HG03521 (cell line): ENCODE data around the gene DOCK2.
"Not testable (repeated sequence)": the region's sequence is repeated elsewhere in the genome, so short reads cannot be mapped to it uniquely, and the experiment has no call there.

Experiments used
- ATAC-seq: cut with Tn5 transposase; IDR thresholded peaks from one replicate; pipeline ENCODE4 v1.9.1; 2021; ENCODE audit warnings: mild to moderate bottlenecking, moderate library complexity; ENCODE audit not compliant: unreplicated experiment

Gene DOCK2

DNA sequence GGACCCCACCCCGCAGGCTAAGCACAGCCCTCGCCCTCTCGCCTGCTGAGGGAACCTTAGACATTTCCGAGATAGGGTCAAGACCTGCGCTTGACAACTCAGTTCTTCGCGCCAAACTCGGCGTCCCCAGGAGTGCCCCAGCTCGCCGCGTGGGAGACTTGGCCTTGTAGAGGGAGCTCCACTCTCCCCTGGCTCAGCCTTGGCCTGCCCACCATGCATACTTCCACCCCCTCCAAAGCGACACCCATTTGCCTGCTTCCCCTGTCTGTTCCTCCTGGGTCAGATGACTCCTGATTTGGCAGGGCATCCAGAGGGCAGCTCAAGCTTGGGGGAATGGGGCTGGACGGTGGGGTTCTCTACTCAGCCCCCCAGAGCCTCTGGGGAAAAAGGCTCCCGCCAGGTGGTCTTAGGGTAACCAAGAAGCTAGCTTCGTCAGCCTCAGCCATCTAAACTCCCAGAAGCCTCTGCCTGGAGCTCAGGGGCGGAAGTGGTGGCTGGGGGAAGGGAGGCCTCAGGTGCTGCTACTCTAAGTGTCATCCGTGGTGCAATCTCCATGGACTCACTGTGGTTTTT lies 560 bp downstream of the DOCK2 start:
- peak; percentile 43 for ATAC-seq

DNA sequence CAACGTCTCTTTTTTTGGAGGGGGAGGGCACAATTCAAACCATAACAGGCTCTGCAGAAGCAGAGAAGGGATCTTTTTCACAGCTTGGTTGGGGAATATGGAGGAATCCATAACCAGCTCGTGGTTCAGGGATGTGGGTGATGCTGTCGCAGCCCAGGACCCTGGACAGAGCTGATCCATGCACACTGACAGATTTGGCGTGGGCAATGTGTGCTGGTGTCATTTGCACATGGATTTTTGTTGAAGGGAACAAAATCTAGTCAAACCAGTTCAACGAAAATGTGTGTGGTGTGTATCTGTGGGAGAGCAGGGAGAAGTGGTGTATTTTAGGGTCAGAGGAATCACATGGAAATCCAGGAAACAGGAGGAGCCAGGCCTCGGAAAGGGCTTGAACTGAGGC lies 4.2 kb downstream of the DOCK2 start:
- ATAC-seq, result no peak

GRCh38 chr5:169646856-169647255 lies 9.8 kb downstream of the DOCK2 start:
- no peak for ATAC-seq

DNA sequence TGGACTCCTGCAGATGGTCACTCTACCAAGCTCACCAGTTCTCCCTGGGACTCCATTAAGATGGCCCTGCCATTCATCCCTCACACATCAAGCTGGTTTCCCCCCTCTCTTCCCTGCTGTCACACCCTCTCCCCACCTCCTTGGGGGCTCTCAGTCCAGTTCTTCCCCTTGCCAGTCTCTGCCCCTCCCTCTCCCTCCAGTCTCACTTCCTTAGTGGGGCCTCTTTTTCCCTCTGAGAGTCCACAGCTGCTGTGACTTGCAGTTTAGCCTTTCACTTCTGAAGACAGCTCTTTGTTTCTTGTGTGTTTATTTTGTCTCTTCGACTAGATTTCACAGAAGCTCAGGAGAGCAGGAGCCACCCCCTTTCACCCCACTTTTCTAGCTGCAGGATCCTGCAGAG lies 10.5 kb downstream of the DOCK2 start:
- peak; percentile 32 for ATAC-seq

DNA sequence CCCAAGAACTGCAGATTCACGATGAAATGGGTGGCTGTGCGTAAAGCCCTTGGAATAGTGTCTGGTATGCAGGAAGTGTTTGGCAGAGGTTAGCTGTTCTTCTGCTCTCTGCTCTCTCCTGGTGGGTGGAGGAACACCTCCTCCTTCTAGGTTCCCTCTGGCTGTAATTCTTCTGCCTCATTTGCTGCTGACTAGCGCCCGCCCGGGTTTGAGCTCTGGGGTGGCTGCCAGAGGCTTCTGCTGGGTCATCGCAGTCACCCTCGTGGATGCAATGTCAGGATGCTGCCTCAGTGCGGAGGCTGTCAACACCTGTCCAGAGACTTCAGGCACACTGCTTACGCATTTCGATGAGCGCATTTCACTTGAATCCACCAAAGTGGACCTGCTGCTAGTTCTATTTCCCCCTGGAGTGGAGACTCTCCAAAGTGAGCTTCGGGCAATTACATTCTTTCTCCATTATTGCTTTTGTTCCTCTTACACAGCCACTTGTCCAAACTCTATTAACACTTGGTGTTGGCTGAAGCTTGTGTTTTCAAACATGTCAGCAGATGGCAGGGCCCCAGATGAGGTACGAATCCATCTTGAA lies 11.7 kb downstream of the DOCK2 start:
- ATAC-seq, result no peak

DNA sequence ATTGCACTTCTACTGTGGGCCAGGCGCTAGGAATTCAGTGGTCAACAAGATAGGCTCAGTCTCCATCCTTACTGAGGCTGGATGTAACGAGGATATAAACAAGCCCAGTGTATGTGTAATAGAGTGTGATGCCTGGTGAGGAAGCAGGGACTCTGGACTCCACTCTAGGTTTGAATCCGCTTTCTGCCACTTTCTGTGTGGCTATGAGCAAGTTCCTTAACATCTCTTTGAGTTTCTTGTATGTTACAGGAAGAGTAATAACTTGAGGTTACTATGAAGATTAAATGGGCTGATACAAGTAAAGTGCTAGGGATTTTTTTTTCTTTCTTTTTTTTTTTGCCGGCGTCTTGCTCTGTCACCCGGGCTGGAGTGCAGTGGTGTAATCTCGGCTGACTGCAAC lies 12.4 kb downstream of the DOCK2 start:
- ATAC-seq, result no peak

DNA sequence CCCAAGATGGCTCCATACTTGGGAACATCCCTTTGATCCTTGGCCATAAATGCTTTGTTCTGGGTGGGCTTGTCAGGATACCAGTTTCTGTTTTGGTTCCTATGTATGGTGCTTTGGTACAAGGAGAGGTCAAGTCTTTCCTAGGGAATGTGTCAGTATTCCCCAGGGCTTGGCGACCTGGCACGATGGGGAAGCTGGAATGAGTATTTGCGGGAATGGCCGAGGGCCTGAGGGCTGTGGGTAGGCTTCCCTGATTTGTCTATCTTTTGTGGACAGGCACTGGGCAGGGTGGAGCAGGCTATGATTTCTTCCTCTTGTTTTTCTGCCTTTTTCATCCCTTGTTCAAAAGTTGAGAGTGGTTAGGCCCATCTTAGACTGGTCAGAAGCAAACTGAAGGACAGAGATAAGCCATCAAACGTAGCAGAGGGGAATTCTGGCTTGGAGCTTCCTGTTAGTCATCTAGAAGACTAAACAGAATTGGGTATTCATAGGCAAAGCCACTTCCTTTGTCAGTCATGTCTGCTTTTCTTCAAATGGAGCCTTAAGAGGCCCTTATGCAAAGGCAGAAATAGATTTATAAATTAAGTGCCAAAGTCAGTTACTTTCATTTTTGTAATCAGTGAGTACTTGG lies 13.7 kb downstream of the DOCK2 start:
- ATAC-seq, result peak; percentile 28

GRCh38 chr5:169651526-169651925 lies 14.5 kb downstream of the DOCK2 start:
- ATAC-seq, result no peak

GRCh38 chr5:169652057-169652456 lies 15.0 kb downstream of the DOCK2 start:
- ATAC-seq, result no peak

DNA sequence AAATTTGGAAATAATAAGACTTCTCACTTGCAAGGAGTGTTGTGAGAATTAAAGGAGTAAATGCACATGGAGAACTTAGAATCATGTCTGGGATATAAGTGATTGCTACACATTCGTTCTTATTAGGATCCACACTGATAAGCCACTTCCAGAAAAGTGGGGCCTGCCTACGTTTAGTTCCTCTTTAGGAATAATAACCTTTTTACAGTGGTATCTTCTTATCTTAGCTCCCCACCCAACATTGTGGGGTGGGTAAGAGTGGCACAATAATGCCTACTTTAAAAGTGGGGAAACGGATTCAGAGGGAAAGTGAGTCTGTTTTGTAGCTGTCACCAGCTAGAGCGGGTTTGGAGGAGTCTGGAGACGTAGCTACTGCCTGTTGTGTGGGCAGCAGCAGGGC lies 16.0 kb downstream of the DOCK2 start:
- no peak for ATAC-seq

DNA sequence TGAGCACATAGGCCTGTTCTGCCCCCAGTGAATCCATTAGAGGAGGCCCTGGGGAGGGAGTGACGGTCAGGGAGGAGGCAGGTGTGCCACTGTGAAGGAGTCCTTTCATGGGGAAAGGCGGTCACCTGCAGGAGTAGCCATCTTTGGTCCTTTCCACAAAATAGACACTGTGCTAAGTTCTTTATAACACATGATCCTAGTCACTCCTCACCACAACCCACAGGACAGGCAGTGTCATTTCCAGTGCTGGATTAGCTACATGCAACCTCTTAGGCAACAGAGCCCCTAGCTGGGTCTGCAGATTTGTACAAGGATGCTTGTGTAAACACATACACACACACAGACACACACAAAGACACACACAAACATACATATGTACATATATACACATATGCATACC lies 18.3 kb downstream of the DOCK2 start:
- ATAC-seq, result no peak

DNA sequence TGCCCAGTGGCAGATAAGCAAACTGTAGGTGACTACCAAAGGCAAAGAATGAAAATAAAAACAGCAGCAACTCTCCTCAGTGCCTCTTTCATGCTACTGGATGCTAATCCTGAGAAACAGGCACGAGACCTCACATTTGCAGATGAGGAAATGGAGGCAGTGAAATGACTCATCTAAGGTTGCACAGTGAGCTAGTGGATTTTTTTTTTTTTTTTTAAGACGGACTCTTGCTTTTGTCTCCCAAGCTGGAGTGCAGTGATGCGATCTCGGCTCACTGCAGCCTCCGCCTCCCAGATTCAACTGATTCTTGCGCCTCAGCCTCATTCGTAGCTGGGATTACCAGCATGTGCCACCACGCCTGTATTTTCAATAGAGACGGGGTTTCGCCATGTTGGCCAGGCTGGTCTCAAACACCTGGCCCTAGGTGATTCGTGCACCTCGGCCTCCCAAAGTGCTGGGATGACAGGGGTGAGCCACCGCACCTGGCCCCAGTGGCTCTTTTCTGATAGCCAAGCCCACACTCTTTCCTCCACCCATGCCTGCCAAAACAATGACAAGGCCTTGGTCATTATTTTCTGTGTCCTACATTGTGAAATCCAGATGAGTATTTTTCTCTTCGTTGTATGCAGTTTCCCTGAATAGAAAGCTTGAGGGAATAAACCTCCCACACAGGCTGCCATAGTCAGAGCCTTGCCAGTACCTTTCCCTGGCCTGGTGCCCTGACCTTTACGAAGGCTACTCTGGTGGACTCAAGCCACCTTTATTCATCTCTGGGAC lies 19.2 kb downstream of the DOCK2 start:
- ATAC-seq, result peak; percentile 63

DNA sequence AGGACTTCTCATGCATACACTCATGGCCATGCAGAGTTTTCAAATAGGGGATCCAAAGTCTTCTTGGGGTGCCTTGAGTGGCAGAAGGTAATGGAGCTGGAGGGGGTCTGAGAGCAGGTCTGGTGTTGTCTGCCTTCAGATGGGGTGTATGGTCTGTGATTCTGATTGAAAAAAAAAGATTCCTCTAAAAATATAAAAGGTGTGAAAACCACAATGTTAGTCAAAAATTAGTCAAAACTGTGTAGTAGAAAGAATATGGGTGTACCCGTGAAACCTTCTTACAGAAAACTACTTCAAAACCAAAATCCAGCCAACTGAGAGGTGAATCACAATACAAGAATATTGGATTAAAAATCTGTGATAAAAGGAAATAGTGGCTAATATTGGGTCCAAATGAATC lies 20.1 kb downstream of the DOCK2 start:
- no peak for ATAC-seq

GRCh38 chr5:169662451-169662850 lies 25.4 kb downstream of the DOCK2 start:
- ATAC-seq, result not testable (repeated sequence)

GRCh38 chr5:169663537-169663936 lies 26.5 kb downstream of the DOCK2 start:
- no peak for ATAC-seq

GRCh38 chr5:169666365-169666764 lies 29.3 kb downstream of the DOCK2 start:
- ATAC-seq, result no peak

- ATAC-seq, result no peak
Measured at GRCh38 chr5:169667896-169668674, 31.0 kb downstream of the DOCK2 start.

DNA sequence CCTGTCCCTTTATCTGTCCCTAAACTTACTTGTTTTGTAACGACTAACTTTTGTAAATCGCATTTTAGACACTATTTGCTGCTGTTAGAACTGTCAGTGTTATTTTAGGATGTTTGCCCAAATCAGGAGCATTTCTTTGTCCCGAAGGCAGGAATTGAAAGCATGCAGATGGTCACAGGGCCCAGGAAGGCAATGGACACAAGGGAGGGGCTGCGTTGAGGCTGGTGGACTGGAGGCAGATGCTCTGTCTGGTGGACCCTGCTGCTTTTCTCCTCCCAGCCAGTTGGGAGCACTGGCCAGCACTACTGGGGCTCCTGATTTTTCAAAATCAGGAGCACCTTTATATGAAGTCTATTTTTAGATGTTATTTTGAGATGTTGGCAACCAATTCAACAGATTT lies 31.7 kb downstream of the DOCK2 start:
- no peak for ATAC-seq

DNA sequence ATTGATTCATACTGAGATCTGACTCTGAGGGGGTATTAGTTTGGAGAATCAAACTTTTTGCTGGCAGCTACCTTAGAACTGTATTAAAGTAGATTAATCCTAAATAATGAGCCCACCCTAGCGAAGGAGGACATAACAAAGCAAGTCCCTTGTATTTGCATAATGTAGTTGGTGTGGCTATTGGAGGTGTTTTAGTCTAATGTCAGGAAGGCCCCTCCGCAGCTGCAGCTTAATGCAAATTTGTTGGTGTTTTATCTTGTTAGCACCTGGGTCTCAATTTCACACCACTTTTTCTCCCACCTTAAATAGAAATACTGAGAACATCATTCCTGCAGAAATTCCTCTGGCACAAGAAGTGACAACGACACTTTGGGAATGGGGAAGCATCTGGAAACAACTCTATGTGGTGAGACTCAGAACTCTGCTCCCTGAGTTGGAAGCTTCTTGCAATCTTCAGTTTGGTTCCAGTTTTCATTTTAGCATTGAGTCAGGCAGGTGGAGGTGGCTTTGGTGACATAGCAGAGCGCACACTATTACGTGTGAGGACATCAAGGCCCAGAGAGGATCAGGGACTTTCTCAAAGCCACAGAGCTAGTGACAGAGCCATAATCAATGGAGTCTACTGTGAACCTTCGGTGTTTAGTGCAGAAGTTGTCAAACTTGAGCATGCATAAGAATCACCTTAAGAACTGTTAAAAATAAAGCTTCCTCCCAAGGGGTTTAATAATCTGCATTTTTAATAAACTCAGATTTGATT lies 33.9 kb downstream of the DOCK2 start:
- peak; percentile 97 for ATAC-seq

- no peak for ATAC-seq
Measured at GRCh38 chr5:169682026-169682425, 45.0 kb downstream of the DOCK2 start.
